GM12801 (cell line): ENCODE data around the gene KRT7.

Source experiments
- CTCF ChIP-seq: IDR thresholded peaks from one replicate; pipeline ENCODE4 v1.5.1; 2011; ENCODE audit warnings: control low read depth; ENCODE audit not compliant: insufficient read length; ENCODE audit errors: extremely low read depth

Gene KRT7

GRCh38 chr12:52256584-52256935 lies 23.5 kb downstream of the KRT7 start:
- TF ChIP-seq CTCF: no peak

DNA sequence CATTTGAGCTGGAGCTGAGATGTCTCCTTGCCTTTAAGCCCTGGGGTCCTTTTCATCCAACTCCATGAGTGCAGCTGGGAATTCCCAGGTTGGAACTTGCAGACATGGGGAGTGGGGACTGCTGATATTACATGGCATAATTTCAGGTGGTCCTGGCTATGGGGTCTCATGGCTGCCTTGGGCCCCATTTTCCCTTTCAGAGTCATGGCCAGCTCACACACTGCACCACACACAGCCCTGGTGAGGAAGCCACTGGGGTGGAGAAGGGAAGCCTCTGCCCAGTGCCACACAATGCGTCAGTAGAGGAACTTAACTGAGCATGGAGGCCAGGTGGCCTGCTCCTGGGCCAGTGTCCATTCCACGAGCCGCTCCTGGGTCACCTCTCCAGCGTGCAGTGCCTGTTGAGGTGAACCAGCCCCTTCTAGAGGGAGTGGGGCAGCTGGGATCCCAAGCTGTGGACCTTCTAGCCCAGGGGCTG lies 24.1 kb downstream of the KRT7 start:
- TF ChIP-seq CTCF: no peak

DNA sequence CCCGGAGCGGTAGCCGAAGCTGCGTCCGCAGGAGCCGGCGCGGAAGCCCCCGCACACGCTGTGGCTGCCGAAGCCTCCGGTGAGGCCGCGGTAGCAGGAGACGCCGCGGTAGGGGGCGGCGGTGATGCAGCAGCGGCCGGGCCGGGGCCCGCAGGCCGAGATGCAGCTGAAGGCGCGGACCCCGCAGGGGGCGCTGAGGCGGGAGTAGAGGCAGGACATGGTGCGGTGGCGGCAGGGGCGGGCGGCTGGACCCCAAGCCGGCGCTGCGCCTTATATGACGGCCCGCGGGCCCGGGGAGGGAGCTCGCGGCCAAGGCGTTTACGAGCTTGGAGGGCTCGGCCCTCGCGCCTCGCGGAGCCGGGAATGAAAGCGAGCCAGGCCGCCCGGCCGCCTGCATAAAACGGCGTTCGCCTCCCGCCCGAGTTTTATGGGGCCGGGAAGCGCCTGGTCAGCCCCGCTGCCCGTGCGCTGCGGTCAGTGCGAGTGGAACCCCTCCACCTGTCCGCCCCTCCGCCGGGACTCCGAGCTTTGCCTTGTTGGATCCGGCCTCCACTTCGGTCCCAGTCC lies 25.4 kb downstream of the KRT7 start:
- no peak for TF ChIP-seq CTCF

DNA sequence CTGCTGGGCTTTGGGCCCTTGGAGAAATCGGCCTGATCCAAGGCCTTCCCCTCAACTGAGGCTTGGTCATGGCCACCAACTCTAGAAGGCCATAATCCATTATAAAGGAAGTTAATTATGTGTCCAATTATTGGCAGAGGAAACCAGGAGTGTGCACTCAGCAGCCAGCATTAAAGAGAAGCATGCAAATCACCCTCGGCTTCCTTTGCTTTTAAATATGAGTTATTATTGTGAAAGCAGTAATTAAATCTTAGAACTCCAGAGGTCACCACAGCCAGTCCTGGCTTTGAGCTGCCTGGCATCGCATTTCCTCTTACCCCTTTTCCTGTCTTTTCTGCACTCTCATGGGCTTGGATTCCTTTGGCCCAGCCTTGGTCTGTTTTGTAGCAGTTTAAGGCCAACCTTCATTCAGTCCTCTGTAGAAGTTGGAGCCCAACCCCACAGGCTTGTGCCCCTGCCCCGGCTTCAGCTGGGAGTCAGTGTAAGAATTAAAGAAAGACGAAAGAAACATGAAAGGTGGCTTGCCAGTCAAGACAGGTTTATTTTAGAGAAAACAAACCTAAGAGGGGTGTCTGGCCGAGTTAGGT lies 26.7 kb downstream of the KRT7 start:
- no peak for TF ChIP-seq CTCF

GRCh38 chr12:52260361-52261207 lies 27.5 kb downstream of the KRT7 start:
- TF ChIP-seq CTCF: no peak

- no peak for TF ChIP-seq CTCF
Observed at GRCh38 chr12:52261208-52261484, 28.1 kb downstream of the KRT7 start.

GRCh38 chr12:52262286-52262685 lies 29.2 kb downstream of the KRT7 start:
- TF ChIP-seq CTCF: no peak
